Stimulated activated CD4-positive, alpha-beta T cell treated with anti-CD3 and anti-CD28 coated beads, Interleukin-1b, Interleukin-23, amount 100 ng/mL, for 24 hours (primary cell): ENCODE results near the gene SRD5A1.

Experiments used
- DNase-seq, 4 experiments: peaks; one replicate each; pipeline ENCODE4 v3.0.0-alpha.2; 2020; ENCODE audit warnings: low read depth in 4 of 4, low spot score in 1 of 4

SRD5A1 gene

GRCh38 chr5:6723816-6724300 is 90.6 kb downstream of the SRD5A1 start:
- no peak for DNase-seq
